ENCODE results near the gene XAF1.
A peak's percentile ranks its signal among the peaks of the same experiment; 100 is the strongest.
"Not testable (repeated sequence)": the region's sequence is repeated elsewhere in the genome, so short reads cannot be mapped to it uniquely, and the experiment has no call there.

The XAF1 gene

GRCh38 chr17:6755731-6756184, at the start of gene XAF1:
Gene XAF1, plus strand, starts transcription at chr17:6756046. Its CDS starts 33 bp downstream, at chr17:6756079.
- peak; percentile 24 for DNase-seq (ENCODE audit: low spot score)

- no peak for DNase-seq (ENCODE audit: low spot score)
Measured at GRCh38 chr17:6706499-6706898, 49.3 kb upstream of the XAF1 start.

GRCh38 chr17:6706996-6707395, 48.9 kb upstream of the XAF1 start:
- no peak for DNase-seq (ENCODE audit: low spot score)

GRCh38 chr17:6708357-6708961, 47.4 kb upstream of the XAF1 start:
- DNase-seq (ENCODE audit: low spot score): no peak

GRCh38 chr17:6710317-6710716, 45.5 kb upstream of the XAF1 start:
- no peak for DNase-seq (ENCODE audit: low spot score)

GRCh38 chr17:6711081-6711674, 44.7 kb upstream of the XAF1 start:
- DNase-seq (ENCODE audit: low spot score): no peak

GRCh38 chr17:6711681-6712057, 44.2 kb upstream of the XAF1 start:
- DNase-seq (ENCODE audit: low spot score): no peak

GRCh38 chr17:6712058-6712853, 43.6 kb upstream of the XAF1 start:
- DNase-seq (ENCODE audit: low spot score): peak; percentile 58

GRCh38 chr17:6712854-6713129, 43.1 kb upstream of the XAF1 start:
- DNase-seq (ENCODE audit: low spot score): no peak

GRCh38 chr17:6713130-6713917, 42.5 kb upstream of the XAF1 start, which contains the start of gene SLC13A5:
Gene SLC13A5, minus strand, starts transcription at chr17:6713369. Its CDS starts 36 bp downstream, at chr17:6713333.
- peak; percentile 11 for DNase-seq (ENCODE audit: low spot score)

- DNase-seq (ENCODE audit: low spot score): no peak
Measured at GRCh38 chr17:6713918-6714271, 42.0 kb upstream of the XAF1 start.

GRCh38 chr17:6714315-6714874, 41.5 kb upstream of the XAF1 start:
- DNase-seq (ENCODE audit: low spot score): no peak

- DNase-seq (ENCODE audit: low spot score): no peak
Measured at GRCh38 chr17:6716736-6717135, 39.1 kb upstream of the XAF1 start.

- DNase-seq (ENCODE audit: low spot score): no peak
Measured at GRCh38 chr17:6721744-6722143, 34.1 kb upstream of the XAF1 start.

GRCh38 chr17:6724009-6724408, 31.8 kb upstream of the XAF1 start:
- DNase-seq (ENCODE audit: low spot score): no peak

- DNase-seq (ENCODE audit: low spot score): no peak
Measured at GRCh38 chr17:6729531-6729930, 26.3 kb upstream of the XAF1 start.

- DNase-seq (ENCODE audit: low spot score): not testable (repeated sequence)
Measured at GRCh38 chr17:6746665-6747064, 9.2 kb upstream of the XAF1 start.

GRCh38 chr17:6748617-6749016, 7.2 kb upstream of the XAF1 start:
- DNase-seq (ENCODE audit: low spot score): no peak

GRCh38 chr17:6749519-6749918, 6.3 kb upstream of the XAF1 start:
- no peak for DNase-seq (ENCODE audit: low spot score)

GRCh38 chr17:6752068-6752909, 3.6 kb upstream of the XAF1 start:
- peak; percentile 19 for DNase-seq (ENCODE audit: low spot score)

GRCh38 chr17:6753006-6753445, 2.8 kb upstream of the XAF1 start:
- peak; percentile 47 for DNase-seq (ENCODE audit: low spot score)

Data from putamen (tissue), 1 donor.